ENCODE measurements around the gene RASL11B. TPM values are rescaled to one million over a fixed set of nuclear protein-coding genes. Genes with fewer than 3 reads are reported as not detected.

Gene RASL11B
- total and polyA plus RNA-seq, 8 donors = 0.52 to 26.4 (median 20.2) TPM

DNA sequence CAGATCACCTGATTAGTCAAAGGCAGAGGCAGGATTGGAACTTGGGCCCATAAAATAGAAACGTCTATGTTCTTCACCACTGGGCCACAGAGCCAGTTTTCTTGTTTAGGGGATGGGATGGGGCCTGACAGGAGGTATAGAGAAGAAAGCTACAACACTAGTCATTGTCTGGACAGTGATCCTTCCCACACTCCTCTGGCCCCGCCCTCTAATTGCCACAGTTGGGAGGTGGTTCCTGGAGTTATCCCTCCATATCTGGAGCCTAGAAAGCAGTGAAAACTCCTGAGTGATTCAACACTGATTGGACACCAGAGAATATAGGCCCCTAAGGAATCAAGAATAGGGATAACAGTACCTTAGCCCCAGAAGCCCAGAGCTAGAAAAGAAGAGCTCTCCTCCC is 22.9 kb downstream of the RASL11B start:
- TF ChIP-seq, protein P1, sequence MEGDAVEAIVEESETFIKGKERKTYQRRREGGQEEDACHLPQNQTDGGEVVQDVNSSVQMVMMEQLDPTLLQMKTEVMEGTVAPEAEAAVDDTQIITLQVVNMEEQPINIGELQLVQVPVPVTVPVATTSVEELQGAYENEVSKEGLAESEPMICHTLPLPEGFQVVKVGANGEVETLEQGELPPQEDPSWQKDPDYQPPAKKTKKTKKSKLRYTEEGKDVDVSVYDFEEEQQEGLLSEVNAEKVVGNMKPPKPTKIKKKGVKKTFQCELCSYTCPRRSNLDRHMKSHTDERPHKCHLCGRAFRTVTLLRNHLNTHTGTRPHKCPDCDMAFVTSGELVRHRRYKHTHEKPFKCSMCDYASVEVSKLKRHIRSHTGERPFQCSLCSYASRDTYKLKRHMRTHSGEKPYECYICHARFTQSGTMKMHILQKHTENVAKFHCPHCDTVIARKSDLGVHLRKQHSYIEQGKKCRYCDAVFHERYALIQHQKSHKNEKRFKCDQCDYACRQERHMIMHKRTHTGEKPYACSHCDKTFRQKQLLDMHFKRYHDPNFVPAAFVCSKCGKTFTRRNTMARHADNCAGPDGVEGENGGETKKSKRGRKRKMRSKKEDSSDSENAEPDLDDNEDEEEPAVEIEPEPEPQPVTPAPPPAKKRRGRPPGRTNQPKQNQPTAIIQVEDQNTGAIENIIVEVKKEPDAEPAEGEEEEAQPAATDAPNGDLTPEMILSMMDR (IDR thresholded peaks at IDR 0.05) = no peak
- H3K4me3 ChIP-seq = no peak overlapping the region
- peaks cover 0 to 7% of the 10 kb centered on the region in 2 donors for H3K9me3 ChIP-seq
- H3K27me3 ChIP-seq = no peaks in the 10 kb centered on the region
- H3K36me3 ChIP-seq = no peaks in the 10 kb centered on the region
- ATAC-seq = no peak
- no peak overlapping the region for H3K27ac ChIP-seq
- H3K4me1 ChIP-seq = no peaks in the 10 kb centered on the region
- intact Hi-C loops (cut with DNase I) = no loop called here
- no peak for DNase-seq

DNA sequence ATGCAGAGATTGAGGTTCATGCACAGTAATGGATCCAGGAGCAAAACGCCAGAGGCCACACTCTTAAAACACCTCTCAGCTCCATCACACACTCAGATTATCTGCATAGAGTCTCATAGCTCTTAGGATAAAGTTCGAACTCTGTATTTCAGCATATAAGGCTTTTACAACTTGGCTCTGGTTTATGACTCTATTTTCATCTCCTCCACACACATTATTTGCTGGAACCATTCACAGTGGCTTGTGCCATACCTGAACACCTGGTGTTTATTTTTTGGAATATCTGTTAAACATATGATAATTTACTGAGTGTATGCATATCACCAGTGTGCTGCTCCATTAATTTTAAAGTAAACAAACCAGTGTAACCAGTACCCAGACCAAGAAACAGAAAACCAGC is 27.2 kb downstream of the RASL11B start:
- Histone ChIP-seq H3K36me3 (no peaks in the 10 kb centered on the region), H3K27me3 (no peaks in the 10 kb centered on the region)

DNA sequence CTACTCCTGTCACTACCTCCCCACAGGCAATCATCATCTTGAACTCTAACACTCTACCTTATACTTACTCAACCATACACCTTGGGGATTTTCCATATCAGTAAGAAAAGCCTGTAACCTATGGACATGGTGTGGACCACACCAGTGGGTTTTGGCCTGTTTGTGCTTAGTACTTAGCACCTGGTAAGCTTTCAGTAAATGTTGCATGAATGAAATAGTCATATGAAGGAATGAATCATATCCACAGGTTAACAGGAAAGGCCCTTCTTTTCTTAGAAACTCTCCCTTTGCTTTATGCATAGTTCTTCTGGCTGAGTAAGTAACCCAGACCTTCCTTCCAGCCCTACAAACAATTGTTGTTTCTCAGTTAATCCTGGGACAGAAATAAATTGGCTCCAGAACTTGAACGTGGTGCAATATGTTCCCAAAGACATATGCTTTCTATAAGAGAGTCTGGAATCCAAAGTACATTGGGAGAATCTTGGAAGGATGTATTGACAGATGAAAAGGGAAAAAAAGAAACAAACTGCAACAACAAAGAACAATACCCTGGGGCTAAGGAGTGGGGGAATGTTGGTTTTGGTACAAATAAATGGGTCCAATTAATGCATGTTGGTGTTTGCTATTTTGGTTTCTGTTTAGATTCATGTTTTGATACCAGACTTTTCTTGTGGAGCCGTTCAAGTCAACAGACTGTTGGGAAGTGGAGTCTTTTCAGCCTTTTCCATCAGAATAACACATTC is 27.8 kb downstream of the RASL11B start:
- ATAC-seq = no peak
- H3K27me3 ChIP-seq = no peaks in the 10 kb centered on the region

More for the DNA sequence above, 27.2 kb downstream of the RASL11B start:
- intact Hi-C loops (cut with DNase I) = no loop called here
- H3K4me1 ChIP-seq = no peaks in the 10 kb centered on the region
- no peak for ATAC-seq
- H3K27ac ChIP-seq = no peak overlapping the region
- TF ChIP-seq, protein P1 (IDR thresholded peaks at IDR 0.05) = no peak
- H3K9me3 ChIP-seq = peaks cover 0 to 7% of the 10 kb centered on the region in 2 donors
- no peak overlapping the region for H3K4me3 ChIP-seq
- no peak for DNase-seq

DNA sequence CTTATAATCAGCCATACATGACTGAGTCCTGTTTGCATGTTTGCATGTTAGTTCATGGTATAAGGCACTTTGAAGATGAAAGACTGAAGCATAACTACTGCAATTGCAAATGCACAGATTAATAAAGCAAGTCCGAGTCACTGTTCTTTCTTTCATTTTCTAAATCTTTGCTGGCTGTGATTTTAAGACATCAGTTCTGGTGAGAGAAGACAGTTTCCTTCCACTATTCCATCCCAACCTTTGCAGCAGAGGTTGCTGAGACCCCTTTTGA is 28.3 kb downstream of the RASL11B start:
- Histone ChIP-seq H3K36me3 (no peaks in the 10 kb centered on the region), H3K4me3 (no peak overlapping the region), H3K9me3 (peaks cover 0 to 7% of the 10 kb centered on the region in 2 donors), H3K4me1 (no peaks in the 10 kb centered on the region), H3K27ac (no peak overlapping the region), H3K27me3 (no peaks in the 10 kb centered on the region)
- intact Hi-C loops (cut with DNase I) = no loop called here
- ATAC-seq (no peak), DNase-seq (no peak)
- TF ChIP-seq, protein P1 (IDR thresholded peaks at IDR 0.05) = no peak

More for the DNA sequence above, 27.8 kb downstream of the RASL11B start:
- TF ChIP-seq, protein P1 (IDR thresholded peaks at IDR 0.05) = no peak
- intact Hi-C loops (cut with DNase I) = no loop called here
- no peaks in the 10 kb centered on the region for H3K4me1 ChIP-seq
- DNase-seq = no peak
- no peak overlapping the region for H3K4me3 ChIP-seq
- no peaks in the 10 kb centered on the region for H3K36me3 ChIP-seq
- H3K9me3 ChIP-seq = peaks cover 0 to 7% of the 10 kb centered on the region in 2 donors
- no peak overlapping the region for H3K27ac ChIP-seq

DNA sequence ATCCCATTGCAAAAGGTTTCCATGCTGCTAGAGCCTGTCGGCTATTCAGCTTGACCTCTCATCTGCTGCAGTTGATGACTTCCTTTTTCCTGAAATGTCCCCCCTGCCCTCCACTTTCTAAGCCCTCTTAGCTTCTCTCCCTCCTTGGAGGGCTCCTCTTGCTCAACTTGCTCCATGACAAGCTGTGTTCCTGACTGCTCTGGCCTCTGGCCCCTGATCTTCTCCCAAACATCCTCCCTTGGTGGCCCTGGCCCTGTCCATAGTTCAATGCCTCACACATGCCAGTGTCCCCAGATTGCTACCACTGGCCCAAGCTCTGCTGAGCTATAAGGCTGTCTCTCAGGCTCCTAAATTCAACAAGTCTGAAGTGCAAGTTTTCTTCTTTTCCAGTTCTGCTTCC is 29.6 kb downstream of the RASL11B start:
- Histone ChIP-seq H3K36me3 (no peaks in the 10 kb centered on the region), H3K9me3 (peaks cover 0 to 2% of the 10 kb centered on the region in 2 donors), H3K27me3 (no peaks in the 10 kb centered on the region), H3K27ac (no peak overlapping the region), H3K4me3 (no peak overlapping the region), H3K4me1 (no peaks in the 10 kb centered on the region)
- ATAC-seq (no peak), DNase-seq (no peak)
- TF ChIP-seq, protein P1 (IDR thresholded peaks at IDR 0.05) = no peak
- intact Hi-C loops (cut with DNase I) = no loop called here

All from left lung (tissue), 10 donors.